ENCODE results near the gene STH.

GRCh38 chr17:45968732-45969131 is 30.3 kb upstream of the STH start:
- no peak for TF ChIP-seq CTCF (IDR thresholded peaks at IDR 0.05)
- no peak for TF ChIP-seq POLR2AphosphoS5 (IDR thresholded peaks at IDR 0.05)
- TF ChIP-seq POLR2A (IDR thresholded peaks at IDR 0.05), result no peak

Measured in prostate gland (tissue), 2 donors.